Germinal center (tissue), 1 donor: ENCODE results near the gene MUSK.
"Not testable (repeated sequence)": the region's sequence is repeated elsewhere in the genome, so short reads cannot be mapped to it uniquely, and the experiment has no call there.

ENCODE experiments used
- DNase-seq: peaks from one replicate; pipeline ENCODE4 v3.0.0; 2012; ENCODE audit warnings: mixed read lengths, low spot score

Gene MUSK

DNA sequence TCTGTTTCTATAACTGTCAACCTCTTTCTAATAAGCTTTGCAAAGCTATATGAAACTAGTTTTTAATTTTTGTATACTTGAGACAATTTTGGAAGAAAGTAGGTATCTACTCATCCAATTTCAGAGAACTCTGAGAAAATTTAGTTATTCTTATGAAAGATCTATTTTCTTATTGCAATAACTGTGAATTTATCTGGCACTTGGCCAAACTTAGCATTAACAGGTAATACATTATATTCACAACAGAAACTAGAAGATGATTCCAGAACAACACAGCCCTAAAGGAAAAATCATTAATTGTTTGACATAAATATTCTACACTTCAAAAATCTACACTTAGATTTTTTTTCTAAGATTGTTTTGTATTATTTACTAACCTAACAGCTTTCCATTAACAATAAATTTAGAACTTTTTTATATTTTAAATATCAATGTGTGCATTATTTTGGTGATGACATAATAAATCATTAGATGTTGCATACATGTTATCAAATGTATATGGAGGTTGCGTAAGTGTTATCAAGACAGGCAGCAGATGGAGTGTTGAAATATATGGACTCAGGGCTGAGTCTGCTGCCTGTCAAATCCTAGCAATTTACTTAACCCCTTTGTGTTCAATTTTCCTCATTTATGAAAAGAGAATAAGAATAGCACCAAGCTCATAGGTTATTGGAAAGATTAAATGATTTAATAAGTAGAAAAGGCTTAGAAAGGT is 141.8 kb downstream of the MUSK start:
- no peak for DNase-seq

GRCh38 chr9:110812886-110813285 is 144.3 kb downstream of the MUSK start:
- DNase-seq = no peak

- no peak for DNase-seq
Observed at GRCh38 chr9:110814159-110814558, 145.6 kb downstream of the MUSK start.

DNA sequence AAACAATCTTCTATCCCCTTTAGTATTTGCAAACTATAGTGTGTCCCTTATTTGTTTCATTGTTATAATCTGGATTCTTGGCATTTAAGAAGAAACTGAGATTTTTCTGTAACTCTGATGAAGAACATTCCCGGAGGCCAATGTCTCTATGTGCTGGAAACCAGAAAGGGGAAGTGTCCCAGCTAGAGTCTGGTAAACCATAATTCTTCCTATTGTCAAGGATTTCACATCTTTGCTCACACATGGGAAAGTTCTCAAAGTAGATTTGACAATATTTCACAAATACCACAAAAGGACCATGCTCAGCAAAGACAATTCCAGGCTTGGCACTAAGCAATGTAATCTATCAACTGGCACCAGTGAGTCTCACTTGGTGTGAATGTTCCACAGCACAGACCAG is 146.8 kb downstream of the MUSK start:
- DNase-seq = no peak

DNA sequence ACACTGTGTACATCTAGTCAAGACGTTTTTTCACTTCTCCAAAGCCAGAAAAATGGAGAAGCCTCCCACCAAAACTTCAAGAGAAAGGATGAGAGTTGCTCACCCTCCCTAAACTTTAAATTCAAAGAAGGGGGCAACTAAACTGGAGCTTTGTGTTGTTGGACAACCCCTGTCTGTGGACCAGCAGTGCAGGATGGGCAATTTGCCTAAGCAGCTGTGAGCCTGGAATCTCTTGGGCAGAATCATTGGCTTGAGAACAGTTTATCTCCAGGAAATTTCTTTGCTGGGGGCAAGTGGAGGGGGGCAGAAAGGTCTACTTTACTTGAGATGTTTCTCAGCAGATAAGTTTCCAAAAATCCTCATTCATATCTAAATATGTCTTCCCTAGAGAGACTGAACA is 151.8 kb downstream of the MUSK start:
- no peak for DNase-seq

DNA sequence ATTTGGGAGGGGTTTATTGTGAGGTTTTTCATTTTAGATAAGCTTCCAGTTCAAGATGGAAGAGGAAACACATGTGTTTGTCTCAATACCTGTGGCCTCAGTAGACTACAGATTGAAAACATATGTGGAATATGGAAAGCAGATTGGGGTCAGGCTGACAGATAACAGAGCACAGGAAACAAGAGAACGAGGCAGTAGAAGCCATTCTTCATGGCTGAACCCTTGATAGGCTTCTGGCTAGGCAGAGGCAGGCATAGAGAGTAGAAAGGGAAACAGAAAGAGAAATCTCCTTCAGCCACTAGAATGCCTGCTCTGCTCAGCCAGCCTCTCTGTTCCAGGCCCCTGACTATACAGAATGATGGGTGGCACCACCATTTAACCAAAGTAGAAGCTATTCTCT is 152.5 kb downstream of the MUSK start:
- no peak for DNase-seq

DNA sequence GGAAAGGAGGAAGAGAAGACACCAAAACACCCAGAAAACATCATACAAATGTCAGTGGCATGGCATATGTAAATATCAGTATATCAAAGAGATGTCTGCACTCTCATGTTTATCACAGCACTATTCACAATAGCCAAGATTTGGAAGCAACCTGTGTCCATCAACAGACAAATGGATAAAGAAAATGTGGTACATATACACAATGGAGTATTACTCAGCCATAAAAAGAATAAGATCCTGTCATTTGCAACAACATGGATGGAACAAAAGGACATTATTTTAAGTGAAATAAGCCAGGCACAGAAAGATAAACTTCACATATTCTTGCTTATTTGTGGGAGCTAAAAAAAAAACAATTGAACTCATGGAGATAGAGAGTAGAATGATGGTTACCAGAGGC is 156.5 kb downstream of the MUSK start:
- DNase-seq = not testable (repeated sequence)

DNA sequence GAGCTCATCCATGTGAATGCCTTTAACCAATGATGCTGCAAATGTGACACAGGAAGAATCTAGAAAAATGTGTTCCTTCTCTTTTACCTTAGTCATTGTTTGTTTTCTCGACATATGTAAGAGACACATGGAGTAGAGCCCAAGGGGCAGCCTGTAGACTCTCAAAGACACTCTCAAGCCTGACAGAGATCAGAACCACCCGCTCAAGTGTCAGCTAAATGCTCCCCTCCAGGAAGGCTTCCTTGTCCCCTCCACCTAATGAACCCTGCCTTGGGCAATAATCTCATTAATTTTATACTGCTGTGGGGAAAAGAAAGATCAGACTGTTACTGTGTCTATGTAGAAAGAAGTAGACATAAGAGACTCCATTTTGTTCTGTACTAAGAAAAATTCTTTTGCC is 157.4 kb downstream of the MUSK start:
- DNase-seq = no peak

DNA sequence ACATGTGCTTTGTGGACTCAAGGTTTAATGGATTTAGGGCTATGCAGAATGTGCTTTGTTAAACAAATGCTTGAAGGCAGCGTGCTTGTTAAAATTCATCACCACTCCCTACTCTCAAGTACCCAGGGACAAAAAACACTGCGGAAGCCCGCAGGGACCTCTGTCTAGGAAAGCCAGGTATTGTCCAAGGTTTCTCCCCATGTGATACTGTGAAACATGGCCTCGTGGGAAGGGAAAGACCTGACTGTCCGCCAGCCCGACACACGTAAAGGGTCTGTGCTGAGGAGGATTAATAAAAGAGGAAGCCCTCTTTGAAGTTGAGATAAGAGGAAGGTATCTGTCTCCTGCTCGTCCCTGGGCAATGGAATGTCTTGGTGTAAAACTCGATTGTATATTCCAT is 157.8 kb downstream of the MUSK start:
- not testable (repeated sequence) for DNase-seq

- DNase-seq = no peak
Observed at GRCh38 chr9:110828264-110828663, 159.7 kb downstream of the MUSK start.

DNA sequence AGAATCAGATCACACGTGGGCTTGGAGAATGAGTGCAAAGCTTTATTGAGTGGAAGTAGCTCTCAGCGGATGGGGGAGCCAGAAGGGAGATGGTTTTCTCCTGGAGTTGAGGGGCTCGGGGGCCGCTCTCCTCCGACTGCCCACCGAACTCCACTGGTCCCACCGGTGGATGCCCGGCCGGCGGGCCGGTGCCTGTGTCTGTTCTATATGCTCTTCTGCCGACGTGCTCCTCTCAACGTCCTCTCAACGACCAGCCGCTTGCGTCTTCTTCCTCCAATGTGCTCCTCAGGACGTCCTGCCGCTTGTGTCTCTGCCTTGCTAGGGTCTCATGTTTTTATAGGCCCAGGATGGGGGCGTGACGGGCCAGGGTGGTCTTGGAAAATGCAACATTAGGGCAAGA is 161.9 kb downstream of the MUSK start:
- DNase-seq = no peak

DNA sequence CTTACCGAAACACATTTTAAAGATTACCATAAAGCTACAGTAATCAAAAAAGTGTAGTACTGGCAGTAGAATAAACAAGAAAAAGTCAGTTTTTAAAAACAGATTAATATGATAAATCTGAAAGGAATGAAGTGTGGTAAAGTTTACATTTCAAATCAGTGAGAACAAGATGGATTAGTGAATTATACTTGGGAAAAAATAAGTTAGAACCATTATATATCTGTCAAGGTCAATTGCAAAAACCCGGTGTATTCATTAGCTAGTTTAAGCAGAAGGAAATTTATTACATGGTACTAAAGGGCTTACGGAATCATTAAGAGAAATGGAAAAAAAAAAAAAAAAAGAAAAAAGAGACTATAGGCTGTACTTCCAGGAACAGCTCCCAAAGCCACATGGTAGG is 164.3 kb downstream of the MUSK start:
- no peak for DNase-seq

- no peak for DNase-seq
Observed at GRCh38 chr9:110835404-110835803, 166.8 kb downstream of the MUSK start.

DNA sequence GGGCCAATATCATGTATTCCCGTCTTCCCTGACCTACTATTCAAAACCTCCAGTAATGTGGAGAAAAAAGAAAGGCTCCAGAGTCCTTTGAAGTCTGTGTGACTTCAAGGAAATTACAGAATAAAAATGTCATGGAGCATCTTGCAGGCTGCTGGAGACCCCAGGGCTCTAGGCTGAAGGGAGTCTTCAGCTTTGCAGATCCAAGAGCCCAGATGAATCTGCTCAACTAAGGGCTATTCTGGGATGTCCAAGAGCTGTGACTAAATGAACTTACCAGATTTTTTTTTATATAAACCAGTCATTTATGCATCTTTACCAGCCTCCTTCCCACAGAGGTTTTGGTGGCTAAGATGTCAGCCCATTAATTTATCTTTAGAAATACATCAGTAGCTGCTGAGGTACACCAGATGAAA is 167.3 kb downstream of the MUSK start:
- no peak for DNase-seq

GRCh38 chr9:110837401-110838005 is 168.9 kb downstream of the MUSK start:
- DNase-seq = no peak

DNA sequence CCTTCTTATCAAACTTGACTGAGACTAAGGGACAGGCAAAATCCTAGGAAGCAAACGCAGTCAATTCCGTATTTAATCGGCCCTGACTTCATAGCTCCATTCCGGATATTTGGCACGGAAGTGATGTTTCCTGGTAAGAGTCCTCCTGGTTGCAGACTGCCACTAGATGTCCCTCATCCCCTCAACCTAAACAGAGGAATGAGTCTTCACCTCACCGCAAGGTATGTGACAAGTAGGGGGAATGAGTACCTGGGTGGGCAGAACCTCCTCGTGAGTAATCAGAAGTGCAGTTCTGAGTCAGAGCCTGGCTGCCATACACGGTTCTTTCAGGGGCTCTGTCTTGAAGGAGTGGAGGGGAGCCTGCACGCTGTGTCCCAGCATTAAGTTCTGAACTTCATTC is 173.6 kb downstream of the MUSK start:
- no peak for DNase-seq

DNA sequence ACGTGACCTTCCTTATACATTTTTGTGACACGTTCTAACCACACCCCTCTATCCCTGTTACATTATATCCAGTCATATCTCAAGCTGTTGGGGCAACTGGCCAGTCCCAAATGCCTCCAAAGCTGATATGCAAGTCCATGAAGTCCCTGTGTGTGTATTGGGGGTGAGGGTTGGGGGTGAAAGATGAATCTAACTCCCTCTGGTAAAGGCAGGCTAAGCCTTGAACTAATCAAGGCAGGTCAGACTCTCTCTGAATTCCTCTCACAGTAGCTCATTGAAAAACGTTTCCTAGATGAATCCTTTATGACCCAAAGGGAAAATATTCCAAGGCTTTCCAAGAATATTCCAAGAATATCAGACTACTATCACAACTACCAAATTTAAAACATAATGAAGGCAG is 174.4 kb downstream of the MUSK start:
- DNase-seq = no peak

- DNase-seq = no peak
Observed at GRCh38 chr9:110844121-110844520, 175.5 kb downstream of the MUSK start.

DNA sequence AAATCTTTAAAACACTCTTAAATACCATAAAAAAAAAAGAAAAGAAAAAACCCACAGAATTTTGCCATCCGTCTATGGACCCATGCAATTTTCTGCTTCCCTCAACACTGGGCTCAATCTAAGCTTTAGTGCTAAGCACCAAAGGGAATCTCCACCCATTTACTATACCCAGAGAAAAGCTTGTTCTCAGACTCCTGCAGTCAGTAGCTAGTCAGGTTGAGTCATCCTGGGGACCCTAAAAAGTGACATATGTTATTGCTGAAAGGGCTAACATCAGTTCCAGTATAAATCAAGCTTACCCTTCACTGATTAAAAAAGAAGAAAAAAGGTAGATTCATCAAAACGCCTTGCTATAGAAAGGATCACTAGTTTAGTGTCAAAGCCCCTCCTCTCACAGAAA is 177.6 kb downstream of the MUSK start:
- DNase-seq = no peak

- no peak for DNase-seq
Observed at GRCh38 chr9:110847671-110848070, 179.1 kb downstream of the MUSK start.

DNA sequence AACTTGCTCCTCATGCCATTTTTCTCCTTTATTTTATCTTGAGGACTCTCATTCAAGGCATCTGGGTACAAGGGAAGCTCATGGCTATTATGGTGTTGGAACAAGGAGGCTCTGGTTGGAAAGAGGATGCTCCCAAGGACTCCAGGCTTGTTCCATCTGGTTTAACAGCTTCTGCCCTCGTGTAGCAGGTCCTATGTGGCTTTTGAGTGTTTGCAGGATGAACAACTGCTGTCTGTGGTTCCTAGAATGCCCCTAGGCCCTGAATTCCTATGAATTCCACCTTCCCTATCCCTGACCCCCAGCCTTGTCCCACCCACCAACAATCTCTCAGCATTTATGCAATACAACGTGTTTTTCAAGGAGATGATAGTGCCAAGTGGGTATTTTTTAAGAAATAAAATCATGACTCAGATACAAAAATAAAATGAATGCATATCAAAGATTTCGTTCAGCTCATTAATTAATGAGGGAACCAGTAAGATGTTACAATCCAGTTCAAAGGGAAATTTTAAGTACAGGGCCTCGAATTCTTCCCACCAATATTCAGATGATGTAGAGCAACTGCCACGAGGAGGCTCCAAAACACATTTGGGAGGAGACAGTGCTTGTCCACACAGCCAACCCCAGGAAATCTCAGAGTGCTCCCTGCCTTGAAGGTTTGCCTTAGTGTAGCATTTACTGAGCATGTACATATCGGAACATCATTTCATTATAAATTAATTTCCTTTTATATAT is 182.0 kb downstream of the MUSK start:
- no peak for DNase-seq
